Gastroesophageal sphincter (tissue), 3 donors: ENCODE measurements around the gene VWA5A.

Experiments
- POLR2AphosphoS5 ChIP-seq: sonication (generic); formaldehyde crosslinking; IDR thresholded peaks from one replicate; pipeline ENCODE4 v1.6.1; 2017; ENCODE audit warnings: antibody characterized with exemption
- TF ChIP-seq, protein P1 (sequence below), 4 experiments: fragments of 200-600 bp in 2 of 4; fragments of 450-650 bp in 2 of 4; sonication (generic) in 1 of 4; IDR thresholded peaks; one replicate each; pipeline ENCODE4 v1.5.1; 2017 to 2019; ENCODE audit warnings: antibody characterized with exemption in 4 of 4, mild to moderate bottlenecking in 2 of 4, moderate library complexity in 2 of 4

- TF ChIP-seq, protein P1, sequence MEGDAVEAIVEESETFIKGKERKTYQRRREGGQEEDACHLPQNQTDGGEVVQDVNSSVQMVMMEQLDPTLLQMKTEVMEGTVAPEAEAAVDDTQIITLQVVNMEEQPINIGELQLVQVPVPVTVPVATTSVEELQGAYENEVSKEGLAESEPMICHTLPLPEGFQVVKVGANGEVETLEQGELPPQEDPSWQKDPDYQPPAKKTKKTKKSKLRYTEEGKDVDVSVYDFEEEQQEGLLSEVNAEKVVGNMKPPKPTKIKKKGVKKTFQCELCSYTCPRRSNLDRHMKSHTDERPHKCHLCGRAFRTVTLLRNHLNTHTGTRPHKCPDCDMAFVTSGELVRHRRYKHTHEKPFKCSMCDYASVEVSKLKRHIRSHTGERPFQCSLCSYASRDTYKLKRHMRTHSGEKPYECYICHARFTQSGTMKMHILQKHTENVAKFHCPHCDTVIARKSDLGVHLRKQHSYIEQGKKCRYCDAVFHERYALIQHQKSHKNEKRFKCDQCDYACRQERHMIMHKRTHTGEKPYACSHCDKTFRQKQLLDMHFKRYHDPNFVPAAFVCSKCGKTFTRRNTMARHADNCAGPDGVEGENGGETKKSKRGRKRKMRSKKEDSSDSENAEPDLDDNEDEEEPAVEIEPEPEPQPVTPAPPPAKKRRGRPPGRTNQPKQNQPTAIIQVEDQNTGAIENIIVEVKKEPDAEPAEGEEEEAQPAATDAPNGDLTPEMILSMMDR (IDR thresholded peaks at IDR 0.05): no peak
- TF ChIP-seq POLR2AphosphoS5: no peak
Observed at GRCh38 chr11:124120891-124121290, 5.6 kb downstream of the VWA5A start.
